ENCODE measurements around the gene ARG2. TPM values are rescaled to one million over a fixed set of nuclear protein-coding genes. Genes with fewer than 3 reads are reported as not detected.

Gene ARG2
- total and polyA plus RNA-seq, 2 experiments from 2014 or later: 5.6 to 6.3 TPM

- Histone ChIP-seq H3K36me3 (ENCODE audit: low read depth) (no peaks in the 10 kb centered on the region), H2AFZ (no peak overlapping the region), H4K20me1 (ENCODE audit: insufficient read depth) (no peaks in the 10 kb centered on the region), H3K4me3 (no peak overlapping the region), H3K27ac (no peak overlapping the region), H3K4me1 (ENCODE audit: insufficient read depth) (no peaks in the 10 kb centered on the region), H3K9ac (no peak overlapping the region), H3K27me3 (replicated peaks; ENCODE audit: insufficient read depth) (no peaks in the 10 kb centered on the region), H3F3A (ENCODE audit: insufficient read depth) (no peaks in the 10 kb centered on the region), H3K9me3 (ENCODE audit: low read depth) (no peaks in the 10 kb centered on the region), H3K9me2 (ENCODE audit: insufficient read depth) (no peaks in the 10 kb centered on the region), H3K4me2 (ENCODE audit: unreplicated experiment) (no peak overlapping the region), H3K79me2 (ENCODE audit: insufficient read depth) (no peaks in the 10 kb centered on the region)
- WGBS, 2 experiments (ENCODE audit: low coverage in 1 of 2, low lambda C conversion rate in 2 of 2, missing lambda C conversion rate in 2 of 2): 68 to 70% methylated on average over 15 of the region's 15 CpGs
- DNase-seq: no peak
- in situ Hi-C loops (cut with MboI): no loop called here
- TF ChIP-seq EZH2 (IDR thresholded peaks at IDR 0.05; ENCODE audit: insufficient read depth, poor library complexity, severe bottlenecking): no peak
- TF ChIP-seq EZH2phosphoT487 (IDR thresholded peaks at IDR 0.05; ENCODE audit: insufficient read depth, low read depth): no peak
These were observed 40.7 kb upstream of the ARG2 start for GRCh38 chr14:67579040-67579439.

GRCh38 chr14:67579636-67580035, 40.1 kb upstream of the ARG2 start:
- in situ Hi-C loops (cut with MboI): no loop called here
- TF ChIP-seq EZH2phosphoT487 (IDR thresholded peaks at IDR 0.05; ENCODE audit: insufficient read depth, low read depth) (no peak), EZH2 (IDR thresholded peaks at IDR 0.05; ENCODE audit: insufficient read depth, poor library complexity, severe bottlenecking) (no peak)
- H2AFZ ChIP-seq: no peak overlapping the region
- no peaks in the 10 kb centered on the region for H3F3A ChIP-seq (ENCODE audit: insufficient read depth)
- H4K20me1 ChIP-seq (ENCODE audit: insufficient read depth): no peaks in the 10 kb centered on the region
- H3K79me2 ChIP-seq (ENCODE audit: insufficient read depth): no peaks in the 10 kb centered on the region
- no peaks in the 10 kb centered on the region for H3K36me3 ChIP-seq (ENCODE audit: low read depth)
- H3K9me3 ChIP-seq (ENCODE audit: low read depth): no peaks in the 10 kb centered on the region
- H3K4me2 ChIP-seq (ENCODE audit: unreplicated experiment): no peak overlapping the region
- DNase-seq: no peak
- 70 to 76% methylated on average over 7 of the region's 7 CpGs for WGBS, 2 experiments (ENCODE audit: low coverage in 1 of 2, low lambda C conversion rate in 2 of 2, missing lambda C conversion rate in 2 of 2)
- no peaks in the 10 kb centered on the region for H3K9me2 ChIP-seq (ENCODE audit: insufficient read depth)
- H3K4me3 ChIP-seq: no peak overlapping the region
- no peak overlapping the region for H3K27ac ChIP-seq
- no peak overlapping the region for H3K9ac ChIP-seq
- no peaks in the 10 kb centered on the region for H3K4me1 ChIP-seq (ENCODE audit: insufficient read depth)
- no peaks in the 10 kb centered on the region for H3K27me3 ChIP-seq (replicated peaks; ENCODE audit: insufficient read depth)

DNA sequence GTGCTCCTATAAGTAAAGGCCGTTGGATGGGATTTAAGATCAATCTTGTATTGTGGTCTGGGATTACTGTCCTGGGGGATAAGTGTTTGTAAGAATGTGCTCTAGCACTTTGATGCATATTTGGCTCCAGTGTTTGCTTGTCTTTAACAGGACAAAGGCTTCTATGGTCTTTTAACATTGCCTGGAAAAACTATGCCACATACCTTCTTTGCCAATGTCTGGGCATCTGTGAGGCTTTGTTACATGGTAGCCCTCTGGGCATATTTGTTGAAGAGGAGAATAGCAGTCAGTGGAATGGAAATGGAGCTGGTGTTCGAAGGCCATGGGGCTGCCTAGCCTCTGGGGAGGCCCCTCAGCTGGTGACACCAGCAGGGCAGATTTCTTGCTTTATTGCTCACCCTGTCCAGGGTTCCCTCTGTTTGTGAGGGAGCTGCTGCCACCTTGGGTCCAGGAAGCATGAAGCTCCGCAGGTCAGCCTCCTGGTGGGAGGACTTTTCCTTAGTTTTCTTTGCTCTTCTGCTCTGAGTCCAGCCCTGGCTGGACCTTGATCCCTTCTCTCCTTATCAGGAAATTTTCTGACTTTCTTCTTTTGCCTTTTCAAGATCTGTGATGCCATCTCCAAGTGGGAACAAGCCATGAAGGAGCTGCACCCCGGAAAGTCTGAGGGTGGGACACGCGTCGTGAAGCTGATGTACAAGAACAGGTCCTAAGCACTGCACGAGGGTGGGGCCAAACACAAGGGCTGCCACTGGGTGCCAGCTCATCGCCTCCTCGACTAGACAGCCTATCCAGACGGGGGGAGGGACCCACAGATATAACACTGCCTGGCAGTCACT, 39.2 kb upstream of the ARG2 start:
- Histone ChIP-seq H3K4me3 (no peak overlapping the region), H3K36me3 (ENCODE audit: low read depth) (no peaks in the 10 kb centered on the region), H3K79me2 (ENCODE audit: insufficient read depth) (no peaks in the 10 kb centered on the region), H4K20me1 (ENCODE audit: insufficient read depth) (no peaks in the 10 kb centered on the region), H3K27ac (no peak overlapping the region), H2AFZ (no peak overlapping the region), H3K9me2 (ENCODE audit: insufficient read depth) (no peaks in the 10 kb centered on the region), H3K9me3 (ENCODE audit: low read depth) (no peaks in the 10 kb centered on the region), H3K4me1 (ENCODE audit: insufficient read depth) (no peaks in the 10 kb centered on the region), H3K27me3 (replicated peaks; ENCODE audit: insufficient read depth) (no peaks in the 10 kb centered on the region), H3F3A (ENCODE audit: insufficient read depth) (no peaks in the 10 kb centered on the region), H3K9ac (no peak overlapping the region), H3K4me2 (ENCODE audit: unreplicated experiment) (no peak overlapping the region)
- TF ChIP-seq EZH2 (IDR thresholded peaks at IDR 0.05; ENCODE audit: insufficient read depth, poor library complexity, severe bottlenecking) (no peak), EZH2phosphoT487 (IDR thresholded peaks at IDR 0.05; ENCODE audit: insufficient read depth, low read depth) (no peak)
- 73 to 76% methylated on average over 11 of the region's 11 CpGs for WGBS, 2 experiments (ENCODE audit: low coverage in 1 of 2, low lambda C conversion rate in 2 of 2, missing lambda C conversion rate in 2 of 2)
- DNase-seq: no peak
- in situ Hi-C loops (cut with MboI): no loop called here

GRCh38 chr14:67581643-67582042, 38.1 kb upstream of the ARG2 start:
- Histone ChIP-seq H2AFZ (no peak overlapping the region), H3K4me1 (ENCODE audit: insufficient read depth) (no peaks in the 10 kb centered on the region), H3K27me3 (replicated peaks; ENCODE audit: insufficient read depth) (no peaks in the 10 kb centered on the region), H3K36me3 (ENCODE audit: low read depth) (no peaks in the 10 kb centered on the region), H3F3A (ENCODE audit: insufficient read depth) (no peaks in the 10 kb centered on the region), H3K9me2 (ENCODE audit: insufficient read depth) (no peaks in the 10 kb centered on the region), H3K27ac (no peak overlapping the region), H3K9ac (no peak overlapping the region), H3K4me3 (no peak overlapping the region), H3K4me2 (ENCODE audit: unreplicated experiment) (no peak overlapping the region), H3K9me3 (ENCODE audit: low read depth) (no peaks in the 10 kb centered on the region), H3K79me2 (ENCODE audit: insufficient read depth) (no peaks in the 10 kb centered on the region), H4K20me1 (ENCODE audit: insufficient read depth) (no peaks in the 10 kb centered on the region)
- no peak for DNase-seq
- TF ChIP-seq EZH2phosphoT487 (IDR thresholded peaks at IDR 0.05; ENCODE audit: insufficient read depth, low read depth) (no peak), EZH2 (IDR thresholded peaks at IDR 0.05; ENCODE audit: insufficient read depth, poor library complexity, severe bottlenecking) (no peak)
- 83 to 86% methylated on average over 1 of the region's 1 CpG for WGBS, 2 experiments (ENCODE audit: low coverage in 1 of 2, low lambda C conversion rate in 2 of 2, missing lambda C conversion rate in 2 of 2)
- in situ Hi-C loops (cut with MboI): no loop called here
